Activated naive CD4-positive, alpha-beta T cell treated with anti-CD3 and anti-CD28 coated beads, Interleukin-2, amount 50 U/mL, for 16 hours (primary cell): Measurements from ENCODE around the gene ACOX1.

Source experiments
- DNase-seq: peaks from one replicate; pipeline ENCODE4 v3.0.0-alpha.2; 2020

The ACOX1 gene

GRCh38 chr17:76008208-76008607, 29.2 kb upstream of the ACOX1 start:
- no peak for DNase-seq

- no peak for DNase-seq
These were observed 28.8 kb upstream of the ACOX1 start for GRCh38 chr17:76007850-76008165.

GRCh38 chr17:76007131-76007849, 28.3 kb upstream of the ACOX1 start:
- DNase-seq, result no peak

GRCh38 chr17:76005263-76006149, 26.5 kb upstream of the ACOX1 start:
- peak; percentile 82 for DNase-seq

- DNase-seq, result no peak
These were observed 25.8 kb upstream of the ACOX1 start for GRCh38 chr17:76004750-76005262.

GRCh38 chr17:76003915-76004314, 24.9 kb upstream of the ACOX1 start:
- no peak for DNase-seq

GRCh38 chr17:76002100-76002499, 23.1 kb upstream of the ACOX1 start:
- no peak for DNase-seq

GRCh38 chr17:76000755-76001521, 22.0 kb upstream of the ACOX1 start, which contains the start of gene CDK3:
CDK3 (plus strand) TSS chr17:76000855; CDS start chr17:76001426, 571 bp downstream.
- DNase-seq, result no peak

- peak; percentile 71 for DNase-seq
These were observed 21.2 kb upstream of the ACOX1 start for GRCh38 chr17:76000016-76000754.

- DNase-seq, result no peak
These were observed 19.4 kb upstream of the ACOX1 start for GRCh38 chr17:75998327-75998795.

- no peak for DNase-seq
These were observed 18.0 kb upstream of the ACOX1 start for GRCh38 chr17:75996665-75997590.

GRCh38 chr17:75995385-75995925, 16.5 kb upstream of the ACOX1 start:
- no peak for DNase-seq

GRCh38 chr17:75994802-75995370, 15.9 kb upstream of the ACOX1 start:
- no peak for DNase-seq

- no peak for DNase-seq
These were observed 12.4 kb upstream of the ACOX1 start for GRCh38 chr17:75991396-75991795.

- DNase-seq, result no peak
These were observed 8.1 kb upstream of the ACOX1 start for GRCh38 chr17:75987041-75987440.

- DNase-seq, result no peak
These were observed 7.0 kb upstream of the ACOX1 start for GRCh38 chr17:75985986-75986385.

GRCh38 chr17:75983501-75984181, 4.7 kb upstream of the ACOX1 start:
- DNase-seq, result no peak

- no peak for DNase-seq
These were observed 2.2 kb upstream of the ACOX1 start for GRCh38 chr17:75981019-75981615.
